GM23338 (cell line): ENCODE measurements around the gene VSIG8. TPM values are rescaled to one million over a fixed set of nuclear protein-coding genes. Genes with fewer than 3 reads are reported as not detected.

Source experiments
- ATAC-seq: fragments of 200-7000 bp; cut with Tn5 transposase; 3 replicates; pipeline ENCODE4 v1.9.1; 2020
- DNase-seq: peaks from one replicate; pipeline ENCODE4 v3.0.0-alpha.2; 2015; ENCODE audit warnings: low spot score
- H2AFZ ChIP-seq: fragments of 200-600 bp; sonication (generic); 2 replicates; pipeline ENCODE4 v1.8.0; 2016; ENCODE audit warnings: antibody characterized with exemption, mild to moderate bottlenecking, moderate library complexity
- H3F3A ChIP-seq: fragments of 200-600 bp; sonication (generic); replicated peaks from 2 replicates; pipeline ENCODE4 v1.8.0; 2017; ENCODE audit warnings: antibody characterized with exemption, mixed run types, low read depth
- H3K27ac ChIP-seq: fragments of 200-600 bp; sonication (generic); 2 replicates; pipeline ENCODE4 v1.6.1; 2016; ENCODE audit warnings: low read depth
- H3K27me3 ChIP-seq: fragments of 200-600 bp; sonication (generic); 2 replicates; pipeline ENCODE4 v1.8.0; 2016; ENCODE audit warnings: mild to moderate bottlenecking, mixed run types, moderate library complexity; ENCODE audit not compliant: insufficient read depth
- H3K36me3 ChIP-seq: fragments of 200-600 bp; sonication (generic); 2 replicates; pipeline ENCODE4 v1.8.0; 2016; ENCODE audit warnings: mild to moderate bottlenecking; ENCODE audit not compliant: insufficient read depth
- H3K4me1 ChIP-seq: fragments of 200-600 bp; sonication (generic); 2 replicates; pipeline ENCODE4 v1.8.0; 2016; ENCODE audit warnings: mild to moderate bottlenecking, moderate library complexity; ENCODE audit not compliant: insufficient read depth
- H3K4me2 ChIP-seq: fragments of 200-600 bp; sonication (generic); 2 replicates; pipeline ENCODE4 v1.7.1; 2017; ENCODE audit warnings: mixed run types
- H3K4me3 ChIP-seq: fragments of 200-600 bp; sonication (generic); 2 replicates; pipeline ENCODE4 v1.6.1; 2016; ENCODE audit warnings: mixed run types
- H3K79me2 ChIP-seq: fragments of 200-600 bp; sonication (generic); replicated peaks from 2 replicates; pipeline ENCODE4 v1.8.0; 2017; ENCODE audit warnings: mild to moderate bottlenecking; ENCODE audit not compliant: insufficient read depth
- H3K9me2 ChIP-seq: fragments of 200-600 bp; sonication (generic); 2 replicates; pipeline ENCODE4 v1.8.0; 2017; ENCODE audit not compliant: insufficient read depth
- H4K20me1 ChIP-seq: fragments of 200-600 bp; sonication (generic); replicated peaks from 2 replicates; pipeline ENCODE4 v1.8.0; 2017; ENCODE audit warnings: mild to moderate bottlenecking; ENCODE audit not compliant: insufficient read depth
- H3K27ac Mint-ChIP-seq: 2 replicates; pipeline ENCODE4 v1.8.0; 2020; ENCODE audit warnings: inconsistent platforms, mild to moderate bottlenecking, moderate library complexity, mixed read lengths
- H3K27me3 Mint-ChIP-seq: 3 replicates; pipeline ENCODE4 v1.8.0; 2022; ENCODE audit warnings: low read depth, mild to moderate bottlenecking, moderate library complexity, mixed read lengths, inconsistent platforms; ENCODE audit not compliant: insufficient read depth, poor library complexity
- H3K36me3 Mint-ChIP-seq: 3 replicates; pipeline ENCODE4 v1.8.0; 2021; ENCODE audit warnings: low read depth, mild to moderate bottlenecking, inconsistent platforms, moderate library complexity, mixed read lengths
- H3K4me1 Mint-ChIP-seq: 3 replicates; pipeline ENCODE4 v1.8.0; 2020; ENCODE audit warnings: mild to moderate bottlenecking, inconsistent platforms, mixed read lengths
- H3K4me3 Mint-ChIP-seq: 3 replicates; pipeline ENCODE4 v1.8.0; 2021; ENCODE audit warnings: moderate library complexity, mild to moderate bottlenecking, inconsistent platforms, mixed read lengths
- H3K9me3 Mint-ChIP-seq: 3 replicates; pipeline ENCODE4 v1.8.0; 2020; ENCODE audit warnings: moderate library complexity, mild to moderate bottlenecking, inconsistent platforms, mixed read lengths
- CREB1 ChIP-seq: fragments of 250-450 bp; sonication (Bioruptor Pico); IDR thresholded peaks from 2 replicates; pipeline ENCODE4 v1.5.0; 2020; ENCODE audit warnings: low read depth, mild to moderate bottlenecking, moderate library complexity
- EZH2 ChIP-seq: fragments of 200-600 bp; sonication (generic); IDR thresholded peaks from one replicate; pipeline ENCODE4 v1.8.0; 2017; ENCODE audit warnings: antibody characterized with exemption, mild to moderate bottlenecking, low read depth; ENCODE audit not compliant: unreplicated experiment
- EZH2phosphoT487 ChIP-seq: fragments of 200-600 bp; sonication (generic); IDR thresholded peaks from one replicate; pipeline ENCODE4 v1.8.1; 2018; ENCODE audit warnings: antibody characterized with exemption; ENCODE audit not compliant: unreplicated experiment
- JUNB ChIP-seq: IDR thresholded peaks from one replicate; pipeline ENCODE4 v1.6.1; 2016; ENCODE audit warnings: antibody characterized with exemption; ENCODE audit not compliant: unreplicated experiment
- NANOG ChIP-seq: IDR thresholded peaks from 2 replicates; pipeline ENCODE4 v1.6.1; 2016; ENCODE audit warnings: antibody characterized with exemption, borderline replicate concordance
- POLR2AphosphoS5 ChIP-seq: IDR thresholded peaks from 2 replicates; pipeline ENCODE4 v1.6.1; 2016; ENCODE audit warnings: antibody characterized with exemption, low read depth
- STAT1 ChIP-seq: IDR thresholded peaks from one replicate; pipeline ENCODE4 v1.6.1; 2016; ENCODE audit warnings: antibody characterized with exemption; ENCODE audit not compliant: unreplicated experiment
- ZNF114 ChIP-seq: fragments of 250-450 bp; sonication (Bioruptor Pico); IDR thresholded peaks from 2 replicates; pipeline ENCODE4 v1.5.0; 2020; ENCODE audit warnings: mild to moderate bottlenecking, moderate library complexity
- ZNF331 ChIP-seq: fragments of 250-450 bp; sonication (Bioruptor Pico); IDR thresholded peaks from 2 replicates; pipeline ENCODE4 v1.5.0; 2020; ENCODE audit warnings: low read depth, mild to moderate bottlenecking, moderate library complexity
- polyA plus RNA-seq: library from polyadenylated mRNA; unstranded; fragments of >200 nt; fragmentation: Nextera tagmentation; extraction: Ambion mirVana; gene quantifications from 2 replicates; pipeline ENCODE4 v1.2.1, GENCODE V29; 2016
- total RNA-seq: library from RNA; depleted of rRNA; stranded (reverse); fragments of >200 nt; shearing (Covaris generic); gene quantifications from 2 replicates; pipeline ENCODE4 v1.2.3, GENCODE V29; 2014
- TF ChIP-seq, protein P1 (sequence below): IDR thresholded peaks from one replicate; pipeline ENCODE4 v1.6.1; 2018; ENCODE audit warnings: antibody characterized with exemption; ENCODE audit not compliant: unreplicated experiment
- TF ChIP-seq, protein P2 (sequence below), 2 experiments: fragments of 200-600 bp in 1 of 2; sonication (generic) in 1 of 2; conservative IDR thresholded peaks; 2 replicates each; pipeline versions ENCODE4 v1.5.1 to v1.6.1; 2016 to 2017; ENCODE audit warnings: antibody characterized with exemption in 2 of 2, low read depth in 2 of 2, mild to moderate bottlenecking in 2 of 2, moderate library complexity in 1 of 2
- TF ChIP-seq, protein P3 (sequence below): fragments of 250-450 bp; sonication (Bioruptor Pico); IDR thresholded peaks from 2 replicates; pipeline ENCODE4 v1.5.0; 2020; ENCODE audit warnings: mild to moderate bottlenecking, moderate library complexity
- TF ChIP-seq, protein P4 (sequence below): IDR thresholded peaks from 2 replicates; pipeline ENCODE4 v1.6.1; 2016; ENCODE audit warnings: antibody characterized with exemption

VSIG8 gene
- total and polyA plus RNA-seq, 2 experiments from 2014 or later, result not detected

DNA sequence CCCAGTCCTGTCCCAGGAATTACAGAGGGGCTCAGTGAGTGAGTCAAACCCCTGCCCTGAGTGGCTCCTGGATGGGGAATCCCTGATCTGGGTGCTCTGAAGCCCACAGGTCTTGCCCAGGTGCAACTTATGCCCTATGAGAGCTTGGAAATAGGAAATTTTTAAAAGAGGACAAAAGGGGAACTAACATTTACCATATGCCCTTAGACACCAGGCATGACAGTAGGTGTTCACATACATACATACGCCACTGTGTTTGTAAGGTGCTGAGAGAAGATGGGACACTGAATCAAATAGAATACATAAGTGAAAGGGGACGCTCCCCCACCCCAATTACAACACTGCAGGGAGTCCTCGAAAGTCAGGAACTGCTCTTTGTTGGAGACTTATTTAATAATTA is 36.1 kb upstream of the VSIG8 start:
- Histone ChIP-seq H2AFZ (no peak overlapping the region), H3K4me2 (no peak overlapping the region), H3K36me3 (no peaks in the 10 kb centered on the region), H3K4me3 (no peak overlapping the region), H4K20me1 (no peaks in the 10 kb centered on the region), H3K27me3 (peaks cover 17% of the 10 kb centered on the region), H3K27ac (no peak overlapping the region), H3F3A (no peaks in the 10 kb centered on the region), H3K9me2 (no peaks in the 10 kb centered on the region), H3K79me2 (no peaks in the 10 kb centered on the region), H3K4me1 (peaks cover 12% of the 10 kb centered on the region)
- no peak for DNase-seq
- TF ChIP-seq, protein P1, sequence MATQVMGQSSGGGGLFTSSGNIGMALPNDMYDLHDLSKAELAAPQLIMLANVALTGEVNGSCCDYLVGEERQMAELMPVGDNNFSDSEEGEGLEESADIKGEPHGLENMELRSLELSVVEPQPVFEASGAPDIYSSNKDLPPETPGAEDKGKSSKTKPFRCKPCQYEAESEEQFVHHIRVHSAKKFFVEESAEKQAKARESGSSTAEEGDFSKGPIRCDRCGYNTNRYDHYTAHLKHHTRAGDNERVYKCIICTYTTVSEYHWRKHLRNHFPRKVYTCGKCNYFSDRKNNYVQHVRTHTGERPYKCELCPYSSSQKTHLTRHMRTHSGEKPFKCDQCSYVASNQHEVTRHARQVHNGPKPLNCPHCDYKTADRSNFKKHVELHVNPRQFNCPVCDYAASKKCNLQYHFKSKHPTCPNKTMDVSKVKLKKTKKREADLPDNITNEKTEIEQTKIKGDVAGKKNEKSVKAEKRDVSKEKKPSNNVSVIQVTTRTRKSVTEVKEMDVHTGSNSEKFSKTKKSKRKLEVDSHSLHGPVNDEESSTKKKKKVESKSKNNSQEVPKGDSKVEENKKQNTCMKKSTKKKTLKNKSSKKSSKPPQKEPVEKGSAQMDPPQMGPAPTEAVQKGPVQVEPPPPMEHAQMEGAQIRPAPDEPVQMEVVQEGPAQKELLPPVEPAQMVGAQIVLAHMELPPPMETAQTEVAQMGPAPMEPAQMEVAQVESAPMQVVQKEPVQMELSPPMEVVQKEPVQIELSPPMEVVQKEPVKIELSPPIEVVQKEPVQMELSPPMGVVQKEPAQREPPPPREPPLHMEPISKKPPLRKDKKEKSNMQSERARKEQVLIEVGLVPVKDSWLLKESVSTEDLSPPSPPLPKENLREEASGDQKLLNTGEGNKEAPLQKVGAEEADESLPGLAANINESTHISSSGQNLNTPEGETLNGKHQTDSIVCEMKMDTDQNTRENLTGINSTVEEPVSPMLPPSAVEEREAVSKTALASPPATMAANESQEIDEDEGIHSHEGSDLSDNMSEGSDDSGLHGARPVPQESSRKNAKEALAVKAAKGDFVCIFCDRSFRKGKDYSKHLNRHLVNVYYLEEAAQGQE, result no peak
- TF ChIP-seq JUNB, result no peak
- TF ChIP-seq, protein P2, sequence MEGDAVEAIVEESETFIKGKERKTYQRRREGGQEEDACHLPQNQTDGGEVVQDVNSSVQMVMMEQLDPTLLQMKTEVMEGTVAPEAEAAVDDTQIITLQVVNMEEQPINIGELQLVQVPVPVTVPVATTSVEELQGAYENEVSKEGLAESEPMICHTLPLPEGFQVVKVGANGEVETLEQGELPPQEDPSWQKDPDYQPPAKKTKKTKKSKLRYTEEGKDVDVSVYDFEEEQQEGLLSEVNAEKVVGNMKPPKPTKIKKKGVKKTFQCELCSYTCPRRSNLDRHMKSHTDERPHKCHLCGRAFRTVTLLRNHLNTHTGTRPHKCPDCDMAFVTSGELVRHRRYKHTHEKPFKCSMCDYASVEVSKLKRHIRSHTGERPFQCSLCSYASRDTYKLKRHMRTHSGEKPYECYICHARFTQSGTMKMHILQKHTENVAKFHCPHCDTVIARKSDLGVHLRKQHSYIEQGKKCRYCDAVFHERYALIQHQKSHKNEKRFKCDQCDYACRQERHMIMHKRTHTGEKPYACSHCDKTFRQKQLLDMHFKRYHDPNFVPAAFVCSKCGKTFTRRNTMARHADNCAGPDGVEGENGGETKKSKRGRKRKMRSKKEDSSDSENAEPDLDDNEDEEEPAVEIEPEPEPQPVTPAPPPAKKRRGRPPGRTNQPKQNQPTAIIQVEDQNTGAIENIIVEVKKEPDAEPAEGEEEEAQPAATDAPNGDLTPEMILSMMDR (conservative IDR thresholded peaks at IDR 0.05; ENCODE audit: low read depth in 2 of 2), result no peak
- no peak for TF ChIP-seq CREB1 (CRISPR knock-in tag)
- TF ChIP-seq, protein P3, sequence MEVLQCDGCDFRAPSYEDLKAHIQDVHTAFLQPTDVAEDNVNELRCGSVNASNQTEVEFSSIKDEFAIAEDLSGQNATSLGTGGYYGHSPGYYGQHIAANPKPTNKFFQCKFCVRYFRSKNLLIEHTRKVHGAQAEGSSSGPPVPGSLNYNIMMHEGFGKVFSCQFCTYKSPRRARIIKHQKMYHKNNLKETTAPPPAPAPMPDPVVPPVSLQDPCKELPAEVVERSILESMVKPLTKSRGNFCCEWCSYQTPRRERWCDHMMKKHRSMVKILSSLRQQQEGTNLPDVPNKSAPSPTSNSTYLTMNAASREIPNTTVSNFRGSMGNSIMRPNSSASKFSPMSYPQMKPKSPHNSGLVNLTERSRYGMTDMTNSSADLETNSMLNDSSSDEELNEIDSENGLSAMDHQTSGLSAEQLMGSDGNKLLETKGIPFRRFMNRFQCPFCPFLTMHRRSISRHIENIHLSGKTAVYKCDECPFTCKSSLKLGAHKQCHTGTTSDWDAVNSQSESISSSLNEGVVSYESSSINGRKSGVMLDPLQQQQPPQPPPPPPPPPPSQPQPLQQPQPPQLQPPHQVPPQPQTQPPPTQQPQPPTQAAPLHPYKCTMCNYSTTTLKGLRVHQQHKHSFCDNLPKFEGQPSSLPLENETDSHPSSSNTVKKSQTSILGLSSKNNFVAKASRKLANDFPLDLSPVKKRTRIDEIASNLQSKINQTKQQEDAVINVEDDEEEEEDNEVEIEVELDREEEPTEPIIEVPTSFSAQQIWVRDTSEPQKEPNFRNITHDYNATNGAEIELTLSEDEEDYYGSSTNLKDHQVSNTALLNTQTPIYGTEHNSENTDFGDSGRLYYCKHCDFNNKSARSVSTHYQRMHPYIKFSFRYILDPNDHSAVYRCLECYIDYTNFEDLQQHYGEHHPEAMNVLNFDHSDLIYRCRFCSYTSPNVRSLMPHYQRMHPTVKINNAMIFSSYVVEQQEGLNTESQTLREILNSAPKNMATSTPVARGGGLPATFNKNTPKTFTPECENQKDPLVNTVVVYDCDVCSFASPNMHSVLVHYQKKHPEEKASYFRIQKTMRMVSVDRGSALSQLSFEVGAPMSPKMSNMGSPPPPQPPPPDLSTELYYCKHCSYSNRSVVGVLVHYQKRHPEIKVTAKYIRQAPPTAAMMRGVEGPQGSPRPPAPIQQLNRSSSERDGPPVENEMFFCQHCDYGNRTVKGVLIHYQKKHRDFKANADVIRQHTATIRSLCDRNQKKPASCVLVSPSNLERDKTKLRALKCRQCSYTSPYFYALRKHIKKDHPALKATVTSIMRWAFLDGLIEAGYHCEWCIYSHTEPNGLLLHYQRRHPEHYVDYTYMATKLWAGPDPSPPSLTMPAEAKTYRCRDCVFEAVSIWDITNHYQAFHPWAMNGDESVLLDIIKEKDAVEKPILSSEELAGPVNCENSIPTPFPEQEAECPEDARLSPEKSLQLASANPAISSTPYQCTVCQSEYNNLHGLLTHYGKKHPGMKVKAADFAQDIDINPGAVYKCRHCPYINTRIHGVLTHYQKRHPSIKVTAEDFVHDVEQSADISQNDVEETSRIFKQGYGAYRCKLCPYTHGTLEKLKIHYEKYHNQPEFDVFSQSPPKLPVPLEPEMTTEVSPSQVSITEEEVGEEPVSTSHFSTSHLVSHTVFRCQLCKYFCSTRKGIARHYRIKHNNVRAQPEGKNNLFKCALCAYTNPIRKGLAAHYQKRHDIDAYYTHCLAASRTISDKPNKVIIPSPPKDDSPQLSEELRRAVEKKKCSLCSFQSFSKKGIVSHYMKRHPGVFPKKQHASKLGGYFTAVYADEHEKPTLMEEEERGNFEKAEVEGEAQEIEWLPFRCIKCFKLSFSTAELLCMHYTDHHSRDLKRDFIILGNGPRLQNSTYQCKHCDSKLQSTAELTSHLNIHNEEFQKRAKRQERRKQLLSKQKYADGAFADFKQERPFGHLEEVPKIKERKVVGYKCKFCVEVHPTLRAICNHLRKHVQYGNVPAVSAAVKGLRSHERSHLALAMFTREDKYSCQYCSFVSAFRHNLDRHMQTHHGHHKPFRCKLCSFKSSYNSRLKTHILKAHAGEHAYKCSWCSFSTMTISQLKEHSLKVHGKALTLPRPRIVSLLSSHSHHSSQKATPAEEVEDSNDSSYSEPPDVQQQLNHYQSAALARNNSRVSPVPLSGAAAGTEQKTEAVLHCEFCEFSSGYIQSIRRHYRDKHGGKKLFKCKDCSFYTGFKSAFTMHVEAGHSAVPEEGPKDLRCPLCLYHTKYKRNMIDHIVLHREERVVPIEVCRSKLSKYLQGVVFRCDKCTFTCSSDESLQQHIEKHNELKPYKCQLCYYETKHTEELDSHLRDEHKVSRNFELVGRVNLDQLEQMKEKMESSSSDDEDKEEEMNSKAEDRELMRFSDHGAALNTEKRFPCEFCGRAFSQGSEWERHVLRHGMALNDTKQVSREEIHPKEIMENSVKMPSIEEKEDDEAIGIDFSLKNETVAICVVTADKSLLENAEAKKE (CRISPR knock-in tag), result no peak
- no peak for TF ChIP-seq ZNF114 (CRISPR knock-in tag)
- no peak for TF ChIP-seq POLR2AphosphoS5
- no peak for TF ChIP-seq ZNF331 (CRISPR knock-in tag)
- TF ChIP-seq STAT1, result no peak
- TF ChIP-seq EZH2phosphoT487, result no peak
- TF ChIP-seq, protein P4, sequence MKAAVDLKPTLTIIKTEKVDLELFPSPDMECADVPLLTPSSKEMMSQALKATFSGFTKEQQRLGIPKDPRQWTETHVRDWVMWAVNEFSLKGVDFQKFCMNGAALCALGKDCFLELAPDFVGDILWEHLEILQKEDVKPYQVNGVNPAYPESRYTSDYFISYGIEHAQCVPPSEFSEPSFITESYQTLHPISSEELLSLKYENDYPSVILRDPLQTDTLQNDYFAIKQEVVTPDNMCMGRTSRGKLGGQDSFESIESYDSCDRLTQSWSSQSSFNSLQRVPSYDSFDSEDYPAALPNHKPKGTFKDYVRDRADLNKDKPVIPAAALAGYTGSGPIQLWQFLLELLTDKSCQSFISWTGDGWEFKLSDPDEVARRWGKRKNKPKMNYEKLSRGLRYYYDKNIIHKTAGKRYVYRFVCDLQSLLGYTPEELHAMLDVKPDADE, result no peak
- TF ChIP-seq EZH2, result no peak
- no peak for TF ChIP-seq NANOG
- Mint-ChIP-seq H3K9me3 (peaks cover 4% of the 10 kb centered on the region; the same call in 2 of the 3 replicates), H3K4me1 (peaks cover 15% of the 10 kb centered on the region), H3K4me3 (no peak overlapping the region), H3K36me3 (no peaks in the 10 kb centered on the region), H3K27me3 (peaks cover 17% of the 10 kb centered on the region), H3K27ac (no peak overlapping the region)
- no peak for ATAC-seq
